Left ventricle myocardium superior (tissue), 1 donor: ENCODE measurements around the gene GNAT2. TPM values are rescaled to one million over a fixed set of nuclear protein-coding genes. Genes with fewer than 3 reads are reported as not detected.

Experiments used
- ATAC-seq: fragments of 200-7000 bp; cut with Tn5 transposase; one replicate; pipeline ENCODE4 v1.9.1; 2020; ENCODE audit warnings: mild to moderate bottlenecking, moderate library complexity
- DNase-seq: peaks from one replicate; pipeline ENCODE4 v3.0.0-alpha.2; 2020
- intact Hi-C: fragments of 100-400 bp; cut with micrococcal nuclease; formaldehyde crosslinking; loops from one replicate; pipeline ENCODE4 v1.11.0; 2022
- total RNA-seq: library from RNA; stranded (reverse); fragmentation: NEBNext Ultra II Directional; extraction: Animal tissue kit (Norgen Biotek cat#: 25700); gene quantifications from one replicate; pipeline ENCODE4 v1.2.1, GENCODE V29; 2021
- donor health status: DM: no; HTN: yes; CAD: no; lungs with severe emphysema.

Gene GNAT2
- total RNA-seq, 1 donor from 2014 or later: not detected

GRCh38 chr1:109618661-109619575 is 498 bp downstream of the GNAT2 start:
- no peak for DNase-seq
- intact Hi-C loops: no loop called here
- ATAC-seq: no peak

- ATAC-seq (no peak), DNase-seq (no peak)
- intact Hi-C loops: no loop called here
Observed at GRCh38 chr1:109617291-109617801, 2.1 kb downstream of the GNAT2 start.

- ATAC-seq: no peak
- DNase-seq: no peak
- intact Hi-C loops: no loop called here
Observed at GRCh38 chr1:109616391-109616790, 3.0 kb downstream of the GNAT2 start.

GRCh38 chr1:109615879-109616278 is 3.5 kb downstream of the GNAT2 start:
- no peak for DNase-seq
- ATAC-seq: peak; percentile 14
- intact Hi-C loops: no loop called here

- ATAC-seq (no peak), DNase-seq (no peak)
- intact Hi-C loops: no loop called here
Observed at GRCh38 chr1:109613361-109614147, 5.9 kb downstream of the GNAT2 start.

GRCh38 chr1:109611308-109611990 is 8.0 kb downstream of the GNAT2 start:
- intact Hi-C loops: no loop called here
- DNase-seq (no peak), ATAC-seq (no peak)

GRCh38 chr1:109610609-109611307 is 8.7 kb downstream of the GNAT2 start:
- ATAC-seq: no peak
- intact Hi-C loops: no loop called here
- no peak for DNase-seq

GRCh38 chr1:109609881-109610280 is 9.5 kb downstream of the GNAT2 start:
- intact Hi-C loops: no loop called here
- DNase-seq (no peak), ATAC-seq (no peak)

- intact Hi-C loops: no loop called here
- no peak for ATAC-seq
- DNase-seq: no peak
Observed at GRCh38 chr1:109605381-109605780, 14.0 kb downstream of the GNAT2 start.

GRCh38 chr1:109603229-109603628 is 16.2 kb downstream of the GNAT2 start:
- intact Hi-C loops: no loop called here
- ATAC-seq: no peak
- no peak for DNase-seq

GRCh38 chr1:109598655-109599054 is 20.8 kb downstream of the GNAT2 start:
- no peak for ATAC-seq
- no peak for DNase-seq
- intact Hi-C loops: no loop called here

- ATAC-seq: no peak
- DNase-seq: no peak
- intact Hi-C loops: no loop called here
Observed at GRCh38 chr1:109598156-109598555, 21.3 kb downstream of the GNAT2 start.

- intact Hi-C loops: no loop called here
- DNase-seq (no peak), ATAC-seq (no peak)
Observed at GRCh38 chr1:109595531-109595930, 23.9 kb downstream of the GNAT2 start.

- intact Hi-C loops: no loop called here
- no peak for DNase-seq
Observed at GRCh38 chr1:109592916-109593315, 26.5 kb downstream of the GNAT2 start.

GRCh38 chr1:109589679-109590078 is 29.7 kb downstream of the GNAT2 start:
- DNase-seq: no peak
- intact Hi-C loops: no loop called here
- no peak for ATAC-seq

More at GRCh38 chr1:109592916-109593315, 26.5 kb downstream of the GNAT2 start:
- no peak for ATAC-seq

GRCh38 chr1:109589177-109589576 is 30.2 kb downstream of the GNAT2 start:
- DNase-seq: no peak
- ATAC-seq: no peak
- intact Hi-C loops: no loop called here

- intact Hi-C loops: no loop called here
- ATAC-seq: no peak
- no peak for DNase-seq
Observed at GRCh38 chr1:109586055-109586454, 33.4 kb downstream of the GNAT2 start.

- intact Hi-C loops: no loop called here
- ATAC-seq (no peak), DNase-seq (no peak)
Observed at GRCh38 chr1:109584766-109585165, 34.6 kb downstream of the GNAT2 start.

GRCh38 chr1:109582021-109582420 is 37.4 kb downstream of the GNAT2 start:
- DNase-seq: no peak
- no peak for ATAC-seq
- intact Hi-C loops: no loop called here
